HFF-Myc (cell line): ENCODE measurements around the gene CRIM1.

Experiments
- DNase-seq: peaks from one replicate; pipeline ENCODE4 v3.0.0-alpha.2; 2011; ENCODE audit warnings: low read depth; ENCODE audit errors: extremely low read depth
- H3K4me3 ChIP-seq: replicated peaks from 2 replicates; pipeline ENCODE4 v1.5.1; 2011; ENCODE audit warnings: low read depth, mild to moderate bottlenecking, control low read depth, low read length
- TF ChIP-seq, protein P1 (sequence below): IDR thresholded peaks from 2 replicates; pipeline ENCODE4 v1.5.1; 2012; ENCODE audit warnings: mild to moderate bottlenecking, low read depth, low read length, control low read depth; ENCODE audit errors: missing control alignments

CRIM1 gene

DNA sequence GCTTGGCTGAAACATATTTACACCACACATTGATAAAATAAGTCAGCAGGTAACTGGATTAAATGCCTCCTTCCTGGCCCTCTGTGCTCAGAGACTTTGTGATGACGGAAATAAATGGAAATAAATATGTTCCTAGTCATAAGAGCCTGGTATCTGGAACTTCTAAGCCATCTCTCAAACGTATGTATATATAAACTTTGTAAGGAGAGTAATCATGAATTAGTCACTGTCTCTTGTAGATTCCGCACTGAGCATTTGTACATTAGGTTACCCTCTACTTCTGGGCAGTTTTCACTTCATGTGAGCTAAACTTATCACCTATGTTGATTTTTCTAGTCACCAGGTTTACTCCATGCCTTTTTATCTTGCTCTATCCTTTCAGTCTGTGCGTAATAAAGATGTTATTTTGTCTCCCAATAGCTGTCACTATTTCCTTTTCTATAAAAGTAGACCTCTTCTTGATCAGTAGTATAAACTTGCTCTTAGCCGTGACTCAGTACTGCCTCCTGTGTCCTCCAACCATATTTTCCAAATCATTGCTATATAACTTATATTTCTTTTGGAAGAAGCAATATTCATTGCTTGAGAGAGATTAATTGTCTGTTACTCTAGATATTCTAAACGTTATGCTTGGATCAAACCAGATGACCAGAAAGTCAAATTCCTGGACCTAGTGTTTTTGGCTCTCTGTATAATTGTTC is 189.2 kb downstream of the CRIM1 start:
- TF ChIP-seq, protein P1, sequence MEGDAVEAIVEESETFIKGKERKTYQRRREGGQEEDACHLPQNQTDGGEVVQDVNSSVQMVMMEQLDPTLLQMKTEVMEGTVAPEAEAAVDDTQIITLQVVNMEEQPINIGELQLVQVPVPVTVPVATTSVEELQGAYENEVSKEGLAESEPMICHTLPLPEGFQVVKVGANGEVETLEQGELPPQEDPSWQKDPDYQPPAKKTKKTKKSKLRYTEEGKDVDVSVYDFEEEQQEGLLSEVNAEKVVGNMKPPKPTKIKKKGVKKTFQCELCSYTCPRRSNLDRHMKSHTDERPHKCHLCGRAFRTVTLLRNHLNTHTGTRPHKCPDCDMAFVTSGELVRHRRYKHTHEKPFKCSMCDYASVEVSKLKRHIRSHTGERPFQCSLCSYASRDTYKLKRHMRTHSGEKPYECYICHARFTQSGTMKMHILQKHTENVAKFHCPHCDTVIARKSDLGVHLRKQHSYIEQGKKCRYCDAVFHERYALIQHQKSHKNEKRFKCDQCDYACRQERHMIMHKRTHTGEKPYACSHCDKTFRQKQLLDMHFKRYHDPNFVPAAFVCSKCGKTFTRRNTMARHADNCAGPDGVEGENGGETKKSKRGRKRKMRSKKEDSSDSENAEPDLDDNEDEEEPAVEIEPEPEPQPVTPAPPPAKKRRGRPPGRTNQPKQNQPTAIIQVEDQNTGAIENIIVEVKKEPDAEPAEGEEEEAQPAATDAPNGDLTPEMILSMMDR, result no peak
- H3K4me3 ChIP-seq, result no peak overlapping the region
- DNase-seq, result no peak

DNA sequence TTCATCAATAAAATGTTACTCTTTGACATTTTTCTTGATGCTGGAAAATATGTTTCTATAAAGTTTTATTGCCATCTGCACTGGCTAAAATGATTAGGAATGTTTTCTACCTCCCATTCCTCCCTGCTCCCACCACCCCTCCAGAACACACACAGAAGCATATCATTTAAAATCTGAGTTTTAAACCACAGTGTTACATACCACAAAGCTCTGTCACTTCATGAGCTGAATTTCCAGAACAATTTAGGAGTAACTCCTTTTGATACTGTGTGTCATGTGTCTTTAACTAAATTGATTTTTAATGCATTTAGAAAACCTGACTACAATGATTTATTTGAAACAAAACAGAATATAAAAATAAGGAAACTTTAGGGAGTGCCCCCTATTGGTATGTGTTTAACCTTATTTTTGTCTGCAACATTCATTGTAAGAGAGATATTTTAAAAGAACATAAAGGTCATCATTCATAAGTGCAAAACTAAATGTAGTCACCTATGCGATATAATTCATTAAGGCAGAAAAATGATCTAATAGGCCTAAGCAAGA is 190.4 kb downstream of the CRIM1 start:
- no peak overlapping the region for H3K4me3 ChIP-seq
- DNase-seq, result no peak
- TF ChIP-seq, protein P1, result no peak

DNA sequence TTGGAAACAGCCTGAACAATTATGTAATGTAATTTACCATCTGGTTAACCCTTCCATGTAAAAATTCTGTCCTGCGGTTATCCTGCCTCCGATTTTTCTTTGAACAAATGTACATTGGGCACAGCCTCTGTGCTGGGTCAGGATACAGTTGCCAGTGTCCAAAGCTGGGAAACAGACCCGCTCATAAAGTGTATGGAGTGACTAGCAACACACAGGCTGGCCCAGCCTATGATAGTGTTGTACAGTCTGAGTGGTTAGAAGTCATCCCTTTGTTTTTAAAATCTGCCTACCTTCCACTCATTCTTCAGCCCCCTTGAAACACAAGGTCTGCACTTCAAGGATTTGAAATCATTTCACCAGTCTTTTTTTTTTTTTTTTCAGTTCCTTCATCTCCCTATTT is 192.3 kb downstream of the CRIM1 start:
- no peak overlapping the region for H3K4me3 ChIP-seq
- DNase-seq, result no peak
- TF ChIP-seq, protein P1, result no peak

DNA sequence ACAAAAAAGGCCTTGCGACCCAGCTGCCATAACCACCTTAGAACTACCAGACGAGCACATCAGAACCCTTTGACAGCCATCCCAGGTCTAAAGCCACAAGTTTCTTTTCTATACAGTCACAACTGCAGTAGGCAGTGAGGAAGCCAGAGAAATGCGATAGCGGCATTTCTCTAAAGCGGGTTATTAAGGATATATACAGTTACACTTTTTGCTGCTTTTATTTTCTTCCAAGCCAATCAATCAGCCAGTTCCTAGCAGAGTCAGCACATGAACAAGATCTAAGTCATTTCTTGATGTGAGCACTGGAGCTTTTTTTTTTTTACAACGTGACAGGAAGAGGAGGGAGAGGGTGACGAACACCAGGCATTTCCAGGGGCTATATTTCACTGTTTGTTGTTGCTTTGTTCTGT is 193.6 kb downstream of the CRIM1 start:
- TF ChIP-seq, protein P1, result no peak
- H3K4me3 ChIP-seq, result no peak overlapping the region
- DNase-seq, result no peak

DNA sequence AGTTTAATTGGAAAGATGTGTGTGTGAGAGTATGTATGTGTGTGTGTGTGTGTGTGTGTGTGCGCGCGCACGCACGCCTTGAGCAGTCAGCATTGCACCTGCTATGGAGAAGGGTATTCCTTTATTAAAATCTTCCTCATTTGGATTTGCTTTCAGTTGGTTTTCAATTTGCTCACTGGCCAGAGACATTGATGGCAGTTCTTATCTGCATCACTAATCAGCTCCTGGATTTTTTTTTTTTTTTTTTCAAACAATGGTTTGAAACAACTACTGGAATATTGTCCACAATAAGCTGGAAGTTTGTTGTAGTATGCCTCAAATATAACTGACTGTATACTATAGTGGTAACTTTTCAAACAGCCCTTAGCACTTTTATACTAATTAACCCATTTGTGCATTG is 194.4 kb downstream of the CRIM1 start:
- TF ChIP-seq, protein P1, result no peak
- H3K4me3 ChIP-seq, result no peak overlapping the region
- DNase-seq, result no peak

DNA sequence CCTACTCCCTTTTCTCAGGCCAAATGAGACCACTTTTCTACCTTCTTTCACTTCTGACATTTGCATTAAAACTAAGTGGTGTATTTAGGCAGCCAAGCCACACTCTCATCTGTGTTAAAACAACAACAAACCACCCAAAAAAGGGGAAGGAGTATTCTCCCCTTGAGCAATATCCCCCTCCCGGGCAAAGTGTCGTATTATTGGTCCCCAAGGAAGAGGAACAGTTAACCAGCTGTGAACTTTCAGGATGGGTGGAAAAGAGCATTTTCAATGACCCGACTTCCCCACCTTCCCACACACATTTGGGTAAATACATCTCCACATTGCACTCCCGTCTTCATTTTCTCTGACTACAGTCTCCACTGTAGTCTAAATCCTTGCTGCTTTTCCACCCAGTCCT is 198.1 kb downstream of the CRIM1 start:
- TF ChIP-seq, protein P1, result no peak
- no peak for DNase-seq
- H3K4me3 ChIP-seq, result no peak overlapping the region
